ENCODE data around the gene RNF224. TPM values are rescaled to one million over a fixed set of nuclear protein-coding genes. Genes with fewer than 3 reads are reported as not detected.

Gene RNF224
- polyA plus RNA-seq, 1 donor from 2014 or later: not detected

DNA sequence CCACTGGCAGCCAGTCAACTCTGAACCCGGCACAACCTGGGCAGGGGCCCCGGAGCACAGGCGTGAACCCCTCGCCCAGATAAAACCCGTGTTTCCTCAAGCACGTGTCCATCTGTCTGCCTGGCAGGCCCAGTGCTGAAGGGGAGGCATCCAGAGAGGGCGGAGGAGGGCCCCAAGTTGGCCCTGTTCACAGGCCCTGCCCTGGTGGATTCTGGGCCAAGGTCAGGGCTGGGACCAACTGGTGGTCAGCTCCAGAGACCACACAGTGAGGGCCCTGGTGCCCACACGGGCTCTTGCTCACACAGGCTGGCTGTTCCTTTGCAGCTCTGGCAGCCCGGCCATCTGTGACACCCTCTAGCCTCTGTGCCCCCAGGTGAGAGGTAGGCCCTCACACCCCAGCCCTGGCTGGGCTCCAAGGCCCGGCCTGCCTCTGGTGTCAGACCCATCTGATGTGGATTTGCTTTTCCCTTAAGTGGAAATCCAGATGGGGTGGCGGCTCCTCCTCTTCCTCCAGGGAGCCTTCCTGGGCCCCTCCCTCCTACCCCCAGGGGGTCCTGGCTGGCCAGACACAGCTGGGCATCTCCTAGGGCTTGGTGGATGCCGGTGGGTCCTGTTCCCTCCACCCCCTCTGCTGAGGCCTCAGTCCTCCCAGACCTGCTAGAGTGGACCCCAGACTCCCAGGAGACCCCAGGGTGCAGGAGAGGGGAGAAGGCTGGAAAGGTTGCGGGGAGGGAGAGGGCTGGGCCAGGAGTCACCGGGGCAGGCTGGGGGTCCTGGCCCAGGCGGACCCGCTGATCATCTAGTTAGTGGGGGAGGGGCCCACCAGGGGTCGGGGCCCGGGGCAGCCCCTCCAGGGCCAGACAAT is 23.3 kb downstream of the RNF224 start:
- Histone ChIP-seq H3K27ac (ENCODE audit: low read length) (no peak overlapping the region), H3K36me3 (ENCODE audit: insufficient read depth, low read length) (no peaks in the 10 kb centered on the region), H3K9ac (ENCODE audit: low read length) (no peak overlapping the region), H3K9me3 (ENCODE audit: low read length) (no peaks in the 10 kb centered on the region), H3K27me3 (ENCODE audit: insufficient read depth, low read depth, low read length) (no peaks in the 10 kb centered on the region), H3K79me2 (replicated peaks; ENCODE audit: insufficient read depth, low read length) (peaks cover 3% of the 10 kb centered on the region), H3K4me3 (ENCODE audit: low read length) (no peak overlapping the region), H4K20me1 (ENCODE audit: insufficient read depth) (no peaks in the 10 kb centered on the region), H3K4me2 (ENCODE audit: low read length) (no peak overlapping the region), H2AFZ (ENCODE audit: low read depth, low read length) (no peak overlapping the region), H3K9me2 (ENCODE audit: insufficient read depth, low read length) (no peaks in the 10 kb centered on the region), H3F3A (ENCODE audit: insufficient read depth, low read length, poor library complexity, severe bottlenecking) (no peaks in the 10 kb centered on the region)
- TF ChIP-seq EZH2 (IDR thresholded peaks at IDR 0.05; ENCODE audit: borderline replicate concordance, insufficient read depth, low read length, poor library complexity, severe bottlenecking): no peak
- TF ChIP-seq SMC3 (conservative IDR thresholded peaks at IDR 0.05; ENCODE audit: poor library complexity): no peak
- TF ChIP-seq, protein P1, sequence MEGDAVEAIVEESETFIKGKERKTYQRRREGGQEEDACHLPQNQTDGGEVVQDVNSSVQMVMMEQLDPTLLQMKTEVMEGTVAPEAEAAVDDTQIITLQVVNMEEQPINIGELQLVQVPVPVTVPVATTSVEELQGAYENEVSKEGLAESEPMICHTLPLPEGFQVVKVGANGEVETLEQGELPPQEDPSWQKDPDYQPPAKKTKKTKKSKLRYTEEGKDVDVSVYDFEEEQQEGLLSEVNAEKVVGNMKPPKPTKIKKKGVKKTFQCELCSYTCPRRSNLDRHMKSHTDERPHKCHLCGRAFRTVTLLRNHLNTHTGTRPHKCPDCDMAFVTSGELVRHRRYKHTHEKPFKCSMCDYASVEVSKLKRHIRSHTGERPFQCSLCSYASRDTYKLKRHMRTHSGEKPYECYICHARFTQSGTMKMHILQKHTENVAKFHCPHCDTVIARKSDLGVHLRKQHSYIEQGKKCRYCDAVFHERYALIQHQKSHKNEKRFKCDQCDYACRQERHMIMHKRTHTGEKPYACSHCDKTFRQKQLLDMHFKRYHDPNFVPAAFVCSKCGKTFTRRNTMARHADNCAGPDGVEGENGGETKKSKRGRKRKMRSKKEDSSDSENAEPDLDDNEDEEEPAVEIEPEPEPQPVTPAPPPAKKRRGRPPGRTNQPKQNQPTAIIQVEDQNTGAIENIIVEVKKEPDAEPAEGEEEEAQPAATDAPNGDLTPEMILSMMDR (IDR thresholded peaks at IDR 0.05; ENCODE audit: poor library complexity, severe bottlenecking): no peak
- TF ChIP-seq TAF1 (IDR thresholded peaks at IDR 0.05; ENCODE audit: low read depth): no peak
- TF ChIP-seq, protein P2, sequence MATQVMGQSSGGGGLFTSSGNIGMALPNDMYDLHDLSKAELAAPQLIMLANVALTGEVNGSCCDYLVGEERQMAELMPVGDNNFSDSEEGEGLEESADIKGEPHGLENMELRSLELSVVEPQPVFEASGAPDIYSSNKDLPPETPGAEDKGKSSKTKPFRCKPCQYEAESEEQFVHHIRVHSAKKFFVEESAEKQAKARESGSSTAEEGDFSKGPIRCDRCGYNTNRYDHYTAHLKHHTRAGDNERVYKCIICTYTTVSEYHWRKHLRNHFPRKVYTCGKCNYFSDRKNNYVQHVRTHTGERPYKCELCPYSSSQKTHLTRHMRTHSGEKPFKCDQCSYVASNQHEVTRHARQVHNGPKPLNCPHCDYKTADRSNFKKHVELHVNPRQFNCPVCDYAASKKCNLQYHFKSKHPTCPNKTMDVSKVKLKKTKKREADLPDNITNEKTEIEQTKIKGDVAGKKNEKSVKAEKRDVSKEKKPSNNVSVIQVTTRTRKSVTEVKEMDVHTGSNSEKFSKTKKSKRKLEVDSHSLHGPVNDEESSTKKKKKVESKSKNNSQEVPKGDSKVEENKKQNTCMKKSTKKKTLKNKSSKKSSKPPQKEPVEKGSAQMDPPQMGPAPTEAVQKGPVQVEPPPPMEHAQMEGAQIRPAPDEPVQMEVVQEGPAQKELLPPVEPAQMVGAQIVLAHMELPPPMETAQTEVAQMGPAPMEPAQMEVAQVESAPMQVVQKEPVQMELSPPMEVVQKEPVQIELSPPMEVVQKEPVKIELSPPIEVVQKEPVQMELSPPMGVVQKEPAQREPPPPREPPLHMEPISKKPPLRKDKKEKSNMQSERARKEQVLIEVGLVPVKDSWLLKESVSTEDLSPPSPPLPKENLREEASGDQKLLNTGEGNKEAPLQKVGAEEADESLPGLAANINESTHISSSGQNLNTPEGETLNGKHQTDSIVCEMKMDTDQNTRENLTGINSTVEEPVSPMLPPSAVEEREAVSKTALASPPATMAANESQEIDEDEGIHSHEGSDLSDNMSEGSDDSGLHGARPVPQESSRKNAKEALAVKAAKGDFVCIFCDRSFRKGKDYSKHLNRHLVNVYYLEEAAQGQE (IDR thresholded peaks at IDR 0.05; ENCODE audit: borderline replicate concordance): no peak
- TF ChIP-seq RAD21 (conservative IDR thresholded peaks at IDR 0.05): no peak
- no peak for TF ChIP-seq MXI1 (conservative IDR thresholded peaks at IDR 0.05; ENCODE audit: poor library complexity, severe bottlenecking)
- no peak for TF ChIP-seq POLR2AphosphoS5 (IDR thresholded peaks at IDR 0.05)
- TF ChIP-seq EP300 (conservative IDR thresholded peaks at IDR 0.05; ENCODE audit: poor library complexity, severe bottlenecking): no peak

DNA sequence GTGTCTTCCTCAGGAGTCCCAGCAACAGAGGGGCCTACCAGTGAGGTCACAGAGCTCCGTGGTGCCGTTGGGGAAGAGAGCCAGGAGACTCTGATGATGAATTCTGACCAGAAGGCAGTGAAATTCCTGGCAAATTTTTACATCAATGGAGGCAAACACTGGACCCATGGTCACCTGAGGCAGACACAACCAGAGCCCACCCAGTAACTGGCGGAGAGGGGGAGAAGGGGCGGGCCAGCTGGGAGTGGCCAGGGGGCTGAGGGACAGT is 23.8 kb downstream of the RNF224 start, which contains the start of gene STPG3:
Gene STPG3, plus strand, starts transcription at position 93 of the 268 bp plus-strand sequence. Its CDS starts 1 bp downstream, at position 94.
- H3F3A ChIP-seq (ENCODE audit: insufficient read depth, low read length, poor library complexity, severe bottlenecking): no peaks in the 10 kb centered on the region
- no peaks in the 10 kb centered on the region for H3K27me3 ChIP-seq (ENCODE audit: insufficient read depth, low read depth, low read length)
- H3K27ac ChIP-seq (ENCODE audit: low read length): no peak within 1 kb of the TSS
- H3K9me2 ChIP-seq (ENCODE audit: insufficient read depth, low read length): no peaks in the 10 kb centered on the region
- no peak within 1 kb of the TSS for H2AFZ ChIP-seq (ENCODE audit: low read depth, low read length)
- H3K9me3 ChIP-seq (ENCODE audit: low read length): no peaks in the 10 kb centered on the region
- H4K20me1 ChIP-seq (ENCODE audit: insufficient read depth): no peaks in the 10 kb centered on the region
- no peaks in the 10 kb centered on the region for H3K36me3 ChIP-seq (ENCODE audit: insufficient read depth, low read length)
- H3K4me2 ChIP-seq (ENCODE audit: low read length): no peak within 1 kb of the TSS
- no peak within 1 kb of the TSS for H3K9ac ChIP-seq (ENCODE audit: low read length)
- TF ChIP-seq, protein P2 (IDR thresholded peaks at IDR 0.05; ENCODE audit: borderline replicate concordance): no peak
- TF ChIP-seq MXI1 (conservative IDR thresholded peaks at IDR 0.05; ENCODE audit: poor library complexity, severe bottlenecking): no peak
- TF ChIP-seq POLR2AphosphoS5 (IDR thresholded peaks at IDR 0.05): no peak
- TF ChIP-seq TAF1 (IDR thresholded peaks at IDR 0.05; ENCODE audit: low read depth): no peak
- TF ChIP-seq EP300 (conservative IDR thresholded peaks at IDR 0.05; ENCODE audit: poor library complexity, severe bottlenecking): no peak
- TF ChIP-seq RAD21 (conservative IDR thresholded peaks at IDR 0.05): no peak
- no peak for TF ChIP-seq SMC3 (conservative IDR thresholded peaks at IDR 0.05; ENCODE audit: poor library complexity)
- TF ChIP-seq, protein P1 (IDR thresholded peaks at IDR 0.05; ENCODE audit: poor library complexity, severe bottlenecking): no peak
- no peak for TF ChIP-seq EZH2 (IDR thresholded peaks at IDR 0.05; ENCODE audit: borderline replicate concordance, insufficient read depth, low read length, poor library complexity, severe bottlenecking)
- H3K79me2 ChIP-seq (replicated peaks; ENCODE audit: insufficient read depth, low read length): peaks cover 8% of the 10 kb centered on the region
- no peak within 1 kb of the TSS for H3K4me3 ChIP-seq (ENCODE audit: low read length)
